ENCODE results near the gene SIRT4. TPM values are rescaled to one million over a fixed set of nuclear protein-coding genes. Genes with fewer than 3 reads are reported as not detected.

The SIRT4 gene
- total RNA-seq, 1 donor from 2014 or later, result 4.5 TPM

- peaks cover 2% of the 10 kb centered on the region for H3K36me3 Mint-ChIP-seq (ENCODE audit: insufficient read depth)
- H3K9me3 Mint-ChIP-seq (ENCODE audit: low read depth), result no peaks in the 10 kb centered on the region
- no peaks in the 10 kb centered on the region for H3K27me3 Mint-ChIP-seq
- H3K27ac Mint-ChIP-seq, result no peak overlapping the region
- no peak overlapping the region for H3K4me3 Mint-ChIP-seq (ENCODE audit: low read depth)
- TF ChIP-seq CTCF (IDR thresholded peaks at IDR 0.05; ENCODE audit: unreplicated experiment), result no peak
- peaks cover 24% of the 10 kb centered on the region for H3K4me1 Mint-ChIP-seq (ENCODE audit: low read depth)
- no peak for DNase-seq (ENCODE audit: low spot score, unreplicated experiment)
Measured at GRCh38 chr12:120259418-120260202, 42.5 kb upstream of the SIRT4 start.

GRCh38 chr12:120260607-120261006, 41.5 kb upstream of the SIRT4 start:
- no peaks in the 10 kb centered on the region for H3K36me3 Mint-ChIP-seq (ENCODE audit: insufficient read depth)

GRCh38 chr12:120261951-120262851, 39.9 kb upstream of the SIRT4 start:
- H3K4me1 Mint-ChIP-seq (ENCODE audit: low read depth), result peaks cover 27% of the 10 kb centered on the region
- H3K36me3 Mint-ChIP-seq (ENCODE audit: insufficient read depth), result no peaks in the 10 kb centered on the region
- H3K9me3 Mint-ChIP-seq (ENCODE audit: low read depth), result no peaks in the 10 kb centered on the region
- H3K27me3 Mint-ChIP-seq, result no peaks in the 10 kb centered on the region
- H3K27ac Mint-ChIP-seq, result no peak overlapping the region
- TF ChIP-seq CTCF (IDR thresholded peaks at IDR 0.05; ENCODE audit: unreplicated experiment), result no peak
- peak overlapping the region; percentile 11 for H3K4me3 Mint-ChIP-seq (ENCODE audit: low read depth)
- DNase-seq (ENCODE audit: low spot score, unreplicated experiment), result no peak

More at GRCh38 chr12:120260607-120261006, 41.5 kb upstream of the SIRT4 start:
- H3K27me3 Mint-ChIP-seq, result no peaks in the 10 kb centered on the region
- no peak for TF ChIP-seq CTCF (IDR thresholded peaks at IDR 0.05; ENCODE audit: unreplicated experiment)
- no peak overlapping the region for H3K4me3 Mint-ChIP-seq (ENCODE audit: low read depth)
- H3K4me1 Mint-ChIP-seq (ENCODE audit: low read depth), result peaks cover 27% of the 10 kb centered on the region
- no peaks in the 10 kb centered on the region for H3K9me3 Mint-ChIP-seq (ENCODE audit: low read depth)
- peak overlapping the region; percentile 74 for H3K27ac Mint-ChIP-seq
- no peak for DNase-seq (ENCODE audit: low spot score, unreplicated experiment)

- DNase-seq (ENCODE audit: low spot score, unreplicated experiment), result no peak
- Mint-ChIP-seq H3K27me3 (no peaks in the 10 kb centered on the region), H3K27ac (peak overlapping the region; percentile 20), H3K4me3 (ENCODE audit: low read depth) (peak overlapping the region; percentile 79), H3K9me3 (ENCODE audit: low read depth) (no peaks in the 10 kb centered on the region), H3K36me3 (ENCODE audit: insufficient read depth) (no peaks in the 10 kb centered on the region), H3K4me1 (ENCODE audit: low read depth) (peaks cover 27% of the 10 kb centered on the region)
- no peak for TF ChIP-seq CTCF (IDR thresholded peaks at IDR 0.05; ENCODE audit: unreplicated experiment)
Measured at GRCh38 chr12:120262852-120263747, 39.0 kb upstream of the SIRT4 start.
